ENCODE results near the gene CDC42BPA.
"Not testable (repeated sequence)": the region's sequence is repeated elsewhere in the genome, so short reads cannot be mapped to it uniquely, and the experiment has no call there.

Gene CDC42BPA, protein sequence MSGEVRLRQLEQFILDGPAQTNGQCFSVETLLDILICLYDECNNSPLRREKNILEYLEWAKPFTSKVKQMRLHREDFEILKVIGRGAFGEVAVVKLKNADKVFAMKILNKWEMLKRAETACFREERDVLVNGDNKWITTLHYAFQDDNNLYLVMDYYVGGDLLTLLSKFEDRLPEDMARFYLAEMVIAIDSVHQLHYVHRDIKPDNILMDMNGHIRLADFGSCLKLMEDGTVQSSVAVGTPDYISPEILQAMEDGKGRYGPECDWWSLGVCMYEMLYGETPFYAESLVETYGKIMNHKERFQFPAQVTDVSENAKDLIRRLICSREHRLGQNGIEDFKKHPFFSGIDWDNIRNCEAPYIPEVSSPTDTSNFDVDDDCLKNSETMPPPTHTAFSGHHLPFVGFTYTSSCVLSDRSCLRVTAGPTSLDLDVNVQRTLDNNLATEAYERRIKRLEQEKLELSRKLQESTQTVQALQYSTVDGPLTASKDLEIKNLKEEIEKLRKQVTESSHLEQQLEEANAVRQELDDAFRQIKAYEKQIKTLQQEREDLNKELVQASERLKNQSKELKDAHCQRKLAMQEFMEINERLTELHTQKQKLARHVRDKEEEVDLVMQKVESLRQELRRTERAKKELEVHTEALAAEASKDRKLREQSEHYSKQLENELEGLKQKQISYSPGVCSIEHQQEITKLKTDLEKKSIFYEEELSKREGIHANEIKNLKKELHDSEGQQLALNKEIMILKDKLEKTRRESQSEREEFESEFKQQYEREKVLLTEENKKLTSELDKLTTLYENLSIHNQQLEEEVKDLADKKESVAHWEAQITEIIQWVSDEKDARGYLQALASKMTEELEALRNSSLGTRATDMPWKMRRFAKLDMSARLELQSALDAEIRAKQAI (N-terminal part only)

DNA sequence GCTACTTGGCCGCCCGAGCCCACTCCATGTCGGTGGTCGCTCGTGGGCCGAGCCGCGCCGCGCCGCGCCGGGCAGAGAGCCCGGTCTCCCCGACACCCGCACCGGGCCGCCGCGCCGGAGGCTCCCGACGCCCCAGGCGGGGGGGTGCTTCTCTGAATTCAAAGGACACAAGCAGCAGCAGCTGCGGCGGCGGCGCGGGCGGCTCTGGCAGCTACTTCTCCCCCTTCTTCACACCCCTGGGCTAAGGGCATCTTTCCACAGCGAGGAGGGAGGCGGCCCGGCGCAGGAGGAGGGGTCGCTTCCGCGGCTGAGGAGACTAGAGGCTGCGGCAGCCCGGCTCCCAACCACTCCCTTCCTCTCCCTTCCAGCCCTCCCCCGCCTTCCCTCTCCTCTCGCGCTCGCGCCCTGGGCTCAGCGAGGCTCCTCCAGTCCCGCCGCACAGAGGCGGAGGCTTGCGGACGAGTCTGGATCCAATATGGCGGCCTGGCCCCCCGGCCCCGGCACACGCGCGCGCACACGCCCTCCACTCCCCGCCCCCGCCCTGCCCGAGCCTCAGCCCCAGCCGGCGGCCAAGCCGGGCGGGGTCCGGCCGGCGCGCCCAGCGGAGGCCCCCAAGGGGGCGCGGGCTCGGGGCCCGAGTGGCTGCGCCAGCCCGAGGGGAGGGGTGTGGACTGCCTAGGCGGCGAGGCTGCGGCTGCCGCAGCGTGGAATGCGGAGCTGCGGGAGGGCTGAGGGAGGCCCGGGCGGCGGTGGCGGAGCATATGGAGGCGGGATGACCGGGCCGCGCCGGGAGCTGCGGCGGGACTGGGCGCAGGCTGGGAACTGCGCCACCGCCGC lies at the start of gene CDC42BPA:
Gene CDC42BPA (minus strand): TSS at position 477 of the 837 bp plus-strand sequence. CDS start 1,310 bp downstream, outside the sequence.
- DNase-seq (ENCODE audit: low read depth), result no peak

DNA sequence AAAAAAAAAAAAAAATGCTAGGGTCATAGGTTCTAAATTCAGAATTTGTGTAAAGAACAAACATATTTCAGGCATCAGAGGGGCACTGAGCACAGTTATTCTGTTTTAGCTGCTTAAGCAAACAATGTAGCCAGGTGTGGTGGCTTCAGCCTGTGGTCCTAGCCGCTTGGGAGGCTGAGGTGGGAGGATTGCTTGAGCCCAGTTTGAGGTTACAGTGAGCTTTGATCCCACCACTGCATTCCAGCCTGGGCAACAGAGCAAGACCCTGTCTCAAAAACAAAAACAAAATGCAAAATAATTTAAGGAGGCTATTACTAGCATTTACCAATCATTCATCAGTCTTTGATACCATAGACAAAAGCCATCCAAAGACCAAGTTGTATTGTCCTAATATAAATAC lies 49.7 kb upstream of the CDC42BPA start:
- no peak for DNase-seq (ENCODE audit: low read depth)

DNA sequence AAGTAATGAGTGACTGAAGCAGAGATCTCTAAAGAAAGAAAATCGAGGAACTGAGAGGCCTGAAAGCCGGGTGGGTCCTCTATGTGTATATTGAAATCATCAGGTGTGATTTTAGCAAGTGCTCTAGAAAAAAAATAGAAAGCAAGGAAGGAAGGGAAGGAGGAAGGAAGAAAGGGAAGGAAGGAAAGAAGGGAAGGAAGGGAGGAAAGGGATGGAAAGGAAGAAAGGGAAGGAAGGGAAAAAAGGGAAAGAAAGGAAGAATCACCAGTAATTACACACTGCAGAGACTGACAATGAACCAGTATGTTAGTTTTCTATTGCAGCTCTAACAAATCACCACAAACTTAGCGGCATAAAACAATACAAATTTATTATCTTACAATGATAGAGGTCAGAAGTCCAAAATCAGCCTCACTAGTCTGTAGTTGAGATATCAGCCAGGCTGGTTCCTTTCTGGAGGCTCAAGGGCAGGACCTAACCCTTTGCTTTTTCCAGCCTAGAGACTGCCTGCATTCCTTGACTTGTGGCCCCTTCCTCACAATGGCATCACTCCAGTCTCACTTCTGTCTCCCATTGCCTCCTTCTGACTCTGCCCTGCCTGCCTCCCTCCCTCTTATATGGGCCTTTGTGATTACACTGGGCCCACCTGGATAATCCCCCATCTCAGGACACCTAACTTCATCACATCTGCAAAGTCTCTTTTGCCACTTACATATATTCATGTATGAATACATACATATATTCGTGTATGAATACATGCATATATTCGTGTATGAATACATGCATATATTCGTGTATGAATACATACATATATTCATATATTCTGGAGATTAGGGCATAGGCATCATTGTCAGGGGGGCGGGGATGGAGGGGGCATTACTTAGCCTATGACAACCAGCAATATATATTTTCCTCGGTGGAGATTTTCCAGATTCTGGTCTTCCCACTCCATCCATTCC lies 47.5 kb upstream of the CDC42BPA start:
- DNase-seq (ENCODE audit: low read depth), result no peak

DNA sequence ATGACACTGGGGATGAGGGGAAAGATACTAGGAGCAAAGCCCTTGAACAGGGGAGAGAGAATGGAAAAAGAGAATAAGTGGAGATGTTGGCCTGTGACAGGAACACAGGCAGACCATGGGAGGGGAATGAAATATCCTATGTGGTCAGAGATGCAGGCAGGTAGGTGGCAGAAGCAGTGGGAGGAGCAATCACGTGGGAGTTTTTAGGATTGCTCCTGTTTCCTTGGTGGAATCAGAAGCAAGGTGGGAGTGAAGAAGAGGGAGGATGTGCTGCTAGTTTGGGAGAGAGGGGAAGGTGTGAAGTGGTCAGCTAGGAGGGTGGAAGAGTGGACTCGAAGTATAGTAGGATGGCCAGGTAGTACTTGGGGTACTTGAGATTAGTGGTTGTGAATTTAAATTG lies 46.4 kb upstream of the CDC42BPA start:
- DNase-seq (ENCODE audit: low read depth), result no peak

DNA sequence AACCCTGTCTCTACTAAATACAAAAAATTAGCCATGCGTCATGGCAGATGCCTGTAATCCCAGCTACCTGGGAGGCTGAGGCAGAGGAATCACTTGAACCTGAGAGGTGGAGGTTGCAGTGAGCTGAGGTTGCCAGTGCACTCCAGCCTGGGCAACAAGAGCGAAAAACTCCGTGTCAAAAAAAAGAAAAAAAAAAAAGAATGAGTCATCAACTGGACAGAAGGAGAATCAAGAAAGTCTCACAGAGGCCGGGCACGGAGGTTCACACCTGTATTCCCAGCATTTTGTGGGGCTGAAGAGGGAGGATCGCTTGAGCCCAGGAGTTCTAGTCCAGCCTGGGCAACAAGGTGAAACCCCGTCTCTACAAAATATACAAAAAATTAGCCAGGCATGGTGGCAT lies 45.5 kb upstream of the CDC42BPA start:
- DNase-seq (ENCODE audit: low read depth), result no peak

DNA sequence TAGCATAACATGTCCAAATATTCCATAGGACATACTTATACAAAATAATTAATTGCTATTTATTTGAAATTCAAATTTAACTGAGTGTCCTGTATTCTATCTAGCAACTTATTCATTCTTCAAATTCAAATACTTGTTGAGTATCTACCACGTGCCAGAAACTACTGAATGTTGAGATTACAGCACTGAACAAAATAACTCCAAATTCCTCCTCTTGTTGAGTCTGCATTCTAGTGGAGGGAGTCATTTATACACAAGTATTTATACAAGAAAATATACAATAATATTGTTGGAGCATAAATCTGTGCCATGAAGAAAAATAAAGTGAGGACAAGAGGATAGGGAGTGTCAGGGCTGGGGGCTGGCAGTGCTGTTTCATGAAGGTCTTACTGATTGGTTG lies 43.7 kb upstream of the CDC42BPA start:
- no peak for DNase-seq (ENCODE audit: low read depth)

DNA sequence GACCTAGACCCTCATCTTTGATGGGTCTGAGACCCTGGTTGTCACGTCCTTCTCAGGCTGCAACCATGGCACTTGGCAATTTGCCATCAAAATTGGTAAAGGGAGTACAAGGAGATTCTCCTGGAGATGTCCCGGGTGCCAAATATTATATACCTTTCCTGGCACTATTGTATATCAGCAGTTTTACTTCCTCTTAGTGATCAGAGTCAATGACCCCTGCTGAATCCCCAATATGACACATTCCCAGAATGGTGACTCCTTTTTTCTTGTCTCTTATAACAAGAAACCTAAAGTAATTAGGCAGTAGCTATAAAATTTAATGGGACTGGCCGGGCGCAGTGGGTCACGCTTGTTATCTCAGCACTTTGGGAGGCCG lies 39.6 kb upstream of the CDC42BPA start:
- DNase-seq (ENCODE audit: low read depth), result no peak

DNA sequence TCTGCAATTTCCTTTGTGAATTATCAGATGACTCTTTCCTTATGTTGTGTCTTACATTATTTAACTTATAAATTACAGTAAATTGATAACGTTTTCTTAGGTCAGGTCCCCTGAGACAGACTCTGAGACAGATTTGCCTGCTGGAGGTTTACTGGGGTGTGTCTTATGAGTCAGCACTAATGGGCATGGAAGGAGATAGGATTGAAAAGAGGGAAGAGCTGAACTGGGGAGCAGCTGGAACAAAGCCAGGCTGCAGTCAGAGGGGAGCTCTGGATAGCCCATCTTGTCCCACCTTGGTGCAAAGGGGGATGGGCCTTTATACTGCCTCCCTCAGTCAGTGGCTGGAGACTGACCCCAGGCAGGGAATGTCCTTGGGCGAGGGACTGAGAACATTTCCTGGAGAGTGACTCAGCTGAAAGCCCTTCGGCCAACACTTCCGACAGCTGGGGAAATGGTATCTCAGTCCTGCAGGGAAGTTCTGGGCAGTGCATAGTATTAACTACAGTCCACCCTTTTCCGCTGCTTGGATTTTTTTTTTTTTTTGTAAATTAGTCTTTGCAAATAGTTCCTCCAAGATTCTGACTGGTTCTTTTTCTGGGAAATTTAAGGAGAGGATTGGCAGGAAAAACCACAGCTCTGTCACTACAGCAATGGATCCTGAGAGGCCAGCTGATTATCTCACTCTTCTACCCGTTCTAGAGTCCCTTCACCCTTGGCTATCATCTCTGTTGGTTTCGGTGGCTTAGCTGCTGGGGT lies 39.1 kb upstream of the CDC42BPA start:
- no peak for DNase-seq (ENCODE audit: low read depth)

DNA sequence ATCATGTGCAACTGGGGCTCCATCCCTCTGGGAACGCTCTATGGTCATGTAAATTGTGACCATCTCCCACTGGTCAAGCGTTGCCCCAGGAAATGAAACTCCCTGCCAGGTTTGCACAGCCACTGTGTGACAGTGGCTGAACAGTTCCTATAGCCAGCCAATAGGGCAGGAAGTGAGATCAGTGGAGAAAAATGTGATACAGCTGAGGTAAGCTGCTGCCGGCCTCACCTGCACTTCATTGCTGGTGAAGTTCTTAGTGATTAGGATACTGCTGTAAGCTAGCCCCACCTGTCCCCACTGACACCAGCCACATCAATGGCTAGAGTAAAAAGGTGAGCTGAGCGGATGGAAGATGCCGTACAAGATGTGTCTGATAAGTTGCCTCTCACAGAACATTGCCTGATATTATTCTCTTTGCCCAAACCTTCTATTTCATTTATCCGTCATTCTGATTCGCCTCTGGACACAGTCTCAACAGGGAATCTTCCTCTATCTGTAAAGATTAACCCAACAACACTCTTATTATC lies 38.4 kb upstream of the CDC42BPA start:
- no peak for DNase-seq (ENCODE audit: low read depth)

DNA sequence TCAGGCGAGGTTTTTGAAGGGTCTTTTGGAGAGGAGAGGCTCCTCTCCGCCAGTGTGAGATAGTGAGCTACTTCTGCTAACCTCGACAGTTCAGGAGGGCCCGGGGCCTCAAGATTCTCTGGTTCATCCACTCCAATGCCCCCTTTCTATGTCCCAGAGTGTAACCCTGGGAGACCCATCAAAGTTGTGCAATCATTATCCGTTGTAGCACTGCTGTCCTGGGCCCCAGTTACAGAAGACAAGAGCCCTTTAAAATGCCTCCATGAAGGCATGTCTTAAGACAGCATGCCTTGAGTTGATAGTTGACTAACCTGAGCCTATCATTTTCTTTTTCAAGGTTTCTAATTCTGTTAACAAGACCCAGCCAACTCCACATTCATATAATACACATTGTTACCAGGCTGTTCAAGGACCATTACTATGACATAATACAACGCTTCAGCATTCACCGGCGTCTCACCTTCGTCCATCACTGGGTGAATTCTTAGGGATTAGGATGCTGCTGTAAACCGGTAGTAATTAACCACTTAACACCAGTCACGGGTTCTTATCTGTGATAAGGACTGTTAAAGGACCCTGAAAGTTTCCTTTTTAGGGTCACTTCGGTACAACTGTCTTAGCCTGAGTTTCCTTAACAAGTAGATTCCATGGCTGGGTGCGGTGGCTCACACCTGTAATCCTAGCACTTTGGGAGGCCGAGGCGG lies 37.4 kb upstream of the CDC42BPA start:
- DNase-seq (ENCODE audit: low read depth), result no peak

DNA sequence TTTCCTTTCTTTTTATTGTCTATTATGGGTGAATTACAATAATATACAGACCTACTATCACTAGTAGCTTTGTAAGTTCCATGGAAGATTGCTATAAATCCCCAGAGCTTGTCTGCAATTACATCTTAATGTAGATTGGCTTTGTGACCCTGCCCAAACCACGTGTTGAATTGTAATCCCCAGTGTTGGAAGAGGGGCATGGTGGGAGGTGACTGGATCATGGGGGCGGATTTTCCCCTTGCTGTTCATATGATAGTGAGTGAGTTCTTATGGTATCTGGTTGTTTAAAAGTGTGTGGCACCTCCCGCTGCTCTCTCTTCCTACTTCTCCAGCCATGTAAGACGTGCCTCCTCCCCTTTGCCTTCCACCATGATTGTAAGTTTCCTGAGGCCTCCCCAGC lies 34.9 kb upstream of the CDC42BPA start:
- DNase-seq (ENCODE audit: low read depth), result no peak

DNA sequence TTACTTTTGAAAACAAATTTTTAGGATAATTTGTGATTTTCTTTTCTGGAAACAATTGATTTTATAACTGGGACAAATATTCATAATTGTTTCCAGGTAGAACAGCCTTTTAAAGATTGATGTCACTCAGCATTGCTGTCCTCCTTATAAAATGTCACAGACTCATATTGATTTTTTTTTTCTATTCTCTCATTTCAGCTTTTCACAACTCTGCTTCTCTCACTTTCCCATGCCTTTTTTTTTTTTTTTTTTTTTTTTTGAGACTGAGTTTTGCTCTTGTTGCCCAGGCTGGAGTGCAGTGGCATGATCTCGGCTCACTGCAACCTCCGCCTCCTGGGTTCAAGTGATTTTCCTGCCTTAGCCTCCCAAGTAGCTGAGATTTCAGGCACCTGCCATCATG lies 33.9 kb upstream of the CDC42BPA start:
- not testable (repeated sequence) for DNase-seq (ENCODE audit: low read depth)

DNA sequence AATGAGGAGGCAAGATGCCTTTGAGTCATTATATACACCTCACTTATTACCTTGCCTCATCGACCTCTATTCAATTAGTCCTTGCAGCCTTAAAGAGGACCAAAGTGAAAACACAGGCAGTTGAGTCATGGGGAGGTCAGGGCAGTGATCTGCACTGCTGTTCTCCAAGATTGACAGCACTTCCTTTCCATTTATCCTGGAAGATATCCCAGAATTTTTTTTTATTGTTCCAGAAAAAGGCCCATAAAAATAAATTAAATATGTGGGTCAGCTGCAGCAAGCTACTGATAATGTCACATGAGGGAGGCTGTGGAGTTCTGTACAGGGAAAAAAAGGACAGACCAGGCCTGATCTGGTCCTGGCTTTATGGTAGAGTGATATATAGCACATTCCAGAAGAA lies 33.2 kb upstream of the CDC42BPA start:
- no peak for DNase-seq (ENCODE audit: low read depth)

DNA sequence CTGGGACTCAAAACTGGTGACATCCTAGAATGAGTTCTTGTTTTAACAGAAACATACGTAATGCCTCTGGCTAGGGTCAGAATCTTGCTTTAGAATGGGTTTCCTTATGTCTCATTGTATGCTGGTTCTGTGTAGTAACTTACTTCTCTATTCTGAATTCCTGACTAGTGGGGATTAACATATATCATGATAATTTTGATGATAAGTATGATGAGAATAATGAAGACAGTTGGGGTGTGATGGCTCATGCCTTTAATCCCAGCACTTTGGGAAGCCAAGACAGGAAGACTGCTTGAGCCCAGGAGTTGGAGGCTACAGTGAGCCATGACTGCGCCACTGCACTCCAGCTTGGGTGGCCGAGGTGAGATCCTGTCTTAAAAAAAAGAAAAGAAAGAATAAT lies 31.7 kb upstream of the CDC42BPA start:
- no peak for DNase-seq (ENCODE audit: low read depth)

DNA sequence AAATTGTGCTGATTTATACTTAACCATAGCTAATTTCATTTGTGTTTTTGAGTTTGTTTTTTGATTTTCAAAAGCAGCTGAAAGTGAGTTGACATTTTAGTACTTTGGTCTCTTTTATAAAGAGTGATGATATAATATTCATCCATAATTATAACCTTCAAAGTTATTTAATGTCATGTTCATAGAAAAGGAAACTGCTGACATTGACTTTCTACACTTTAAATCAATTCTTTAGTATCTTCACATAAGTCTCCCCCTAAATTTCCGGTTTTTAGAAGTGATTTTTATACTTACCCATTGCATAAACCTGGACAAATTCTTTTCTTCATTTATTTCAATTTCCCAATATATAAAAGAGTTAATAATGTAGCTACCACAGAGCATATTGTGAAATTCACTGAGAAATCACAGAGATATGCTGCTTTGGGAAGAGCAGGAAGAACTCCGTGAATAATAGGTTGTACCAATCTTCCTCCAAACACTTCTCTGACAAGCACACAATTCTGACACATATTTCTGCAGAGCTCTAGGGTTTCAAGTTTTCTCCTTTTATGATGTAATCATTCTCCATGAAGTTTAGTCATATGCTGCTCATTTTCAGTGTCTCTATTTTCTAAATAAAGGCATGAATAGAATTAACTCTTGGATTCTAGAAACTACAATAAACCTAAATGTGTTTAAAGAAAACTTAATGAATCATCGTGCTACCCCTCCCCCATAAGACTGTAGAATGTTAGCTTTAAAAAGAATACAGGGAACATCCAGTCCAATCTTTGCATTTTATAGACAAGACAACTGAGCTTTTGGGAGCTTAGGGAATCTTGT lies 25.6 kb upstream of the CDC42BPA start:
- no peak for DNase-seq (ENCODE audit: low read depth)

DNA sequence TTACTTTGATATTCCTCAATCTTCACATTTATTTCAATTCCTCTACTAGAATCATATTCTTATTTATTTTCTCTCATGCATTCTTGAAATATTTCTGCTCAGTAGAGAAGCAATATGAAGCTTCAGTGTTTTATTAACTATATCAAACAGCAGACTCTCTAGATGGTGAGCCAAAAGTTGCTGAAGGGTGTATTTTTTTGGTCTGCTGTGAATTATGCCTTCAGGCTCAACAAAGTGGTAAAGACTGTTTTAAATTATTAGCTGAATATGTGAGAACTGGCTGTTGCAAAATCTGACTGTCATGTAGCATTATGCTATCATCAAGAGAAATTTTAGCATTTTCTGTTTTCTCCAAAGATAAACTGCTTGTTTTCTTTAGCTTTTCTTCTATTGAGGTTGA lies 24.9 kb upstream of the CDC42BPA start:
- no peak for DNase-seq (ENCODE audit: low read depth)

DNA sequence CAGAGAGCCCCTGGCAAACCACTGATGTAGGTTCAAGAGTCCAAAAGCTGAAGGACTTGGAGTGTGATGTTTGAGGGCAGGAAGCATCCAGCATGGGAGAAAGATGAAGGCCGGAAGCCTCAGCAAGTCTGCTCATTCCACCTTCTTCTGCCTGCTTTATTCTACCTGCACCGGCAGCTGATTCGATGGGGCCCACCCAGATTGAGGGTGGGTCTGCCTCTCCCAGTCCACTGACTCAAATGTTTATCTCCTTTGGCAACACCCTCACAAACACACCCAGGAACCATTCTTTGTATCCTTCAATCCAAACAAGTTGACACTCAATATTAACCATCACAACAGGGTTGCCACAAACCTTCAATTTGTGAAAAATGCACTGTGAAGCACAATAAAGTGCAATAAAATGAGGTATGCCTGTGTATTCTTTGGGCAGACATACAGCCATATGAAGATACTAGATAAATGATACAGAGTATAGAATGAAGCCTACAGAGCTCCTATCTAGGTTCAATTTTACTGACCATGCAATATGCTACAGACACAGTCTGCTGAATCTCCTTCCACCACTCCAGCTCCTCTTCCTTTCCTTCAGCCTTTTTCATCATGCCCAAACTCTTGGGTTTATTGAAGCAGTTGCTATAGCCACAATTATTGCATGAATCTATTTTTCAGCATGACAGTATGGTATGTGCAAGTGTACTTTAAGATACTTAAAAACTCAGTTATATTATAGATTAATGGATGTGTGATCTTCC lies 24.0 kb upstream of the CDC42BPA start:
- DNase-seq (ENCODE audit: low read depth), result no peak

DNA sequence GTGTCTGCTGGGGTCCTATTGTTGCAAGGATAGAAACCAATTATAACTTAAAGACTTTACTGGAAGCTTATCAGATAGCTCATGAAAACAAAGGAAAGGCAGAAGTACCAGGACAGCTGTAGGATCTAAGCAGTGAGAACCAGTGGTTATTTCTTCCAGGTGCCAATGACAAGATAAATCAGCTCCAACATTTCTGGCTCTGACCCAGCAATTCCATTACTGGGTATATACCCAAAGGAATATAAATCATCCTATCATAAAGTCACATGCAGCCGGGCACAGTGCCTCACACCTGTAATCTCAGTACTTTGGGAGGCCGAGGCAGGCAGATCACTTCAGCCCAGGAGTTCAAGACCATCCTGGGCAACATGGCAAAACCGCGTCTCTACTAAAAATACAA lies 17.8 kb upstream of the CDC42BPA start:
- not testable (repeated sequence) for DNase-seq (ENCODE audit: low read depth)
